Urinary bladder (tissue), 4 donors: Measurements from ENCODE around the gene RABL6. TPM values are rescaled to one million over a fixed set of nuclear protein-coding genes. Genes with fewer than 3 reads are reported as not detected.
"Not testable (repeated sequence)": the region's sequence is repeated elsewhere in the genome, so short reads cannot be mapped to it uniquely, and the experiment has no call there.

ENCODE experiments used
- DNase-seq: peaks from one replicate; pipeline ENCODE4 v3.0.0-alpha.2; 2015; ENCODE audit errors: extremely low spot score
- H3K27ac ChIP-seq: one replicate; pipeline ENCODE4 v1.5.1; 2013; ENCODE audit warnings: low read depth, mild to moderate bottlenecking, moderate library complexity
- H3K36me3 ChIP-seq: one replicate; pipeline ENCODE4 v1.6.1; 2013; ENCODE audit warnings: mild to moderate bottlenecking, moderate library complexity; ENCODE audit not compliant: insufficient read depth
- H3K4me1 ChIP-seq: one replicate; pipeline ENCODE4 v1.6.1; 2013; ENCODE audit warnings: mild to moderate bottlenecking, moderate library complexity; ENCODE audit not compliant: insufficient read depth
- H3K4me3 ChIP-seq: one replicate; pipeline ENCODE4 v1.5.1; 2013; ENCODE audit warnings: low read depth, low read length
- WGBS: extraction: QIAGEN DNeasy Blood & Tissue Kit; methylation state at CpG from one replicate; pipeline ENCODE4 v1.1.7; 2013; 5-methylcytosine and 5-hydroxymethylcytosine counted together
- polyA plus RNA-seq: library from polyadenylated mRNA; stranded (reverse); fragments of 200-250 nt; gene quantifications from one replicate; pipeline ENCODE4 v1.2.3, GENCODE V29; 2013
- total RNA-seq: library from RNA; depleted of rRNA; stranded (reverse); fragments of >200 nt; gene quantifications from one replicate; pipeline ENCODE4 v1.2.3, GENCODE V29; 2014
- donor health status: healthy with polysubstance abuse.
- donor health status: healthy.

Gene RABL6
- total and polyA plus RNA-seq, 2 donors, result 29.1 to 60.0 TPM

- H3K4me1 ChIP-seq, result no peaks in the 10 kb centered on the region
- no peaks in the 10 kb centered on the region for H3K36me3 ChIP-seq
- DNase-seq, result no peak
- H3K4me3 ChIP-seq, result no peak overlapping the region
- no peak overlapping the region for H3K27ac ChIP-seq
- WGBS, result 93% methylated on average over 11 of the region's 11 CpGs
Observed at GRCh38 chr9:136868644-136869043, 60.9 kb downstream of the RABL6 start.

GRCh38 chr9:136869611-136870010 lies 61.9 kb downstream of the RABL6 start:
- H3K4me1 ChIP-seq, H3K36me3 ChIP-seq, H3K27ac ChIP-seq, H3K4me3 ChIP-seq, DNase-seq: not testable (repeated sequence)
- 91% methylated on average over 2 of the region's 2 CpGs for WGBS

GRCh38 chr9:136875155-136875554 lies 67.4 kb downstream of the RABL6 start:
- H3K36me3 ChIP-seq, result no peaks in the 10 kb centered on the region
- no peaks in the 10 kb centered on the region for H3K4me1 ChIP-seq
- no peak for DNase-seq
- no peak overlapping the region for H3K27ac ChIP-seq
- 89% methylated on average over 6 of the region's 6 CpGs for WGBS
- H3K4me3 ChIP-seq, result no peak overlapping the region

- DNase-seq, result no peak
- no peak overlapping the region for H3K27ac ChIP-seq
- 73% methylated on average over 5 of the region's 5 CpGs for WGBS
- no peaks in the 10 kb centered on the region for H3K4me1 ChIP-seq
- no peak overlapping the region for H3K4me3 ChIP-seq
- H3K36me3 ChIP-seq, result no peaks in the 10 kb centered on the region
Observed at GRCh38 chr9:136876476-136876875, 68.7 kb downstream of the RABL6 start.

GRCh38 chr9:136880651-136881050 lies 72.9 kb downstream of the RABL6 start:
- Histone ChIP-seq H3K4me3 (no peak overlapping the region), H3K27ac (no peak overlapping the region), H3K36me3 (no peaks in the 10 kb centered on the region), H3K4me1 (no peaks in the 10 kb centered on the region)
- whole genome bisulfite sequencing, result 81% methylated on average over 11 of the region's 11 CpGs
- no peak for DNase-seq

GRCh38 chr9:136881691-136882108 lies 74.0 kb downstream of the RABL6 start:
- Histone ChIP-seq H3K27ac (no peak overlapping the region), H3K4me3 (no peak overlapping the region), H3K36me3 (no peaks in the 10 kb centered on the region)

GRCh38 chr9:136882109-136882946 lies 74.6 kb downstream of the RABL6 start:
- 60% methylated on average over 19 of the region's 19 CpGs for whole genome bisulfite sequencing
- Histone ChIP-seq H3K4me1 (no peaks in the 10 kb centered on the region), H3K4me3 (no peak overlapping the region), H3K36me3 (no peaks in the 10 kb centered on the region), H3K27ac (no peak overlapping the region)
- DNase-seq, result no peak

More at GRCh38 chr9:136881691-136882108, 74.0 kb downstream of the RABL6 start:
- no peak for DNase-seq
- no peaks in the 10 kb centered on the region for H3K4me1 ChIP-seq
- 19% methylated on average over 9 of the region's 9 CpGs for WGBS

- not testable (repeated sequence) for H3K36me3 ChIP-seq, DNase-seq, H3K27ac ChIP-seq, H3K4me3 ChIP-seq, H3K4me1 ChIP-seq
- 86% methylated on average over 9 of the region's 9 CpGs for WGBS
Observed at GRCh38 chr9:136882947-136883283, 75.2 kb downstream of the RABL6 start.

- H3K27ac ChIP-seq, DNase-seq, H3K36me3 ChIP-seq, H3K4me1 ChIP-seq, H3K4me3 ChIP-seq: not testable (repeated sequence)
- 87% methylated on average over 10 of the region's 10 CpGs for WGBS
Observed at GRCh38 chr9:136883670-136884069, 75.9 kb downstream of the RABL6 start.

- peak; percentile 88 for DNase-seq
- H3K4me3 ChIP-seq, result peak within 1 kb of the TSS; percentile 98
- H3K4me1 ChIP-seq, result no peaks in the 10 kb centered on the region
- H3K36me3 ChIP-seq, result no peaks in the 10 kb centered on the region
- under 1% methylated on average over 88 of the region's 88 CpGs for WGBS
- peak within 1 kb of the TSS; percentile 18 for H3K27ac ChIP-seq
Observed at GRCh38 chr9:136885950-136886578, 78.3 kb downstream of the RABL6 start, which contains the start of gene TRAF2. TSS of gene TRAF2 (plus strand) at chr9:136886516. CDS start at chr9:136898741, 12,225 bp downstream.

GRCh38 chr9:136886610-136887597 lies 79.2 kb downstream of the RABL6 start:
- no peaks in the 10 kb centered on the region for H3K4me1 ChIP-seq
- peak overlapping the region; percentile 18 for H3K27ac ChIP-seq
- peak overlapping the region; percentile 98 for H3K4me3 ChIP-seq
- DNase-seq, result no peak
- H3K36me3 ChIP-seq, result no peaks in the 10 kb centered on the region
- 1% methylated on average over 76 of the region's 76 CpGs for WGBS

GRCh38 chr9:136888454-136888853 lies 80.7 kb downstream of the RABL6 start:
- WGBS, result 85% methylated on average over 8 of the region's 8 CpGs
- H3K27ac ChIP-seq, result no peak overlapping the region
- DNase-seq, result no peak
- no peaks in the 10 kb centered on the region for H3K4me1 ChIP-seq
- H3K36me3 ChIP-seq, result no peaks in the 10 kb centered on the region
- no peak overlapping the region for H3K4me3 ChIP-seq

GRCh38 chr9:136889858-136890257 lies 82.1 kb downstream of the RABL6 start:
- Histone ChIP-seq H3K4me3 (no peak overlapping the region), H3K36me3 (no peaks in the 10 kb centered on the region)
- no peak for DNase-seq

More at GRCh38 chr9:136889858-136890257, 82.1 kb downstream of the RABL6 start:
- 95% methylated on average over 42 of the region's 42 CpGs for WGBS
- Histone ChIP-seq H3K4me1 (no peaks in the 10 kb centered on the region), H3K27ac (no peak overlapping the region)
